HG03521 (cell line): ENCODE measurements around the gene SEC62.
A peak's percentile ranks its signal among the peaks of the same experiment; 100 is the strongest.

Experiments used
- ATAC-seq: cut with Tn5 transposase; IDR thresholded peaks from one replicate; pipeline ENCODE4 v1.9.1; 2021; ENCODE audit warnings: mild to moderate bottlenecking, moderate library complexity; ENCODE audit not compliant: unreplicated experiment

The SEC62 gene

GRCh38 chr3:169966951-169967915, 626 bp downstream of the SEC62 start:
- peak; percentile 30 for ATAC-seq

- no peak for ATAC-seq
These were observed 1.7 kb downstream of the SEC62 start for GRCh38 chr3:169968224-169968885.

- no peak for ATAC-seq
These were observed 2.8 kb downstream of the SEC62 start for GRCh38 chr3:169969174-169970095.

GRCh38 chr3:169970847-169971246, 4.2 kb downstream of the SEC62 start:
- ATAC-seq: no peak

DNA sequence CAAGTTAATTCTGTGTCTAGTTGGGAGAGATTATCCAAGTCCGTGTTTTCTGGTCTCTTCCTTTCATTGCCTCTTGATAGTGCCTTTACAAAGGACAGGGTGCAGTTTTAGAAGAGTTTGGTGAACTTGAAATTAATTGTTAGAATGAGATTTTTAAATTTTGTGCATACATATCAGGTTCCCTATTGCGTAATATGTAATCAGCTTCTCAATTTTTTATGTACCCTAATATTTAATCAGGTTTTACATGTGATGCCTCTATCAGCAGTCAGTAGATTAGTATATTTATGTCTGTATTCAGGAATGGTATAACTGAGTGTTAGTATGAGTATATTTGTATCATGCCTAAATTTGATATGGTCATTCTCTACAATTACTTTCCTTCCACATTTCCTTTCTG, 4.9 kb downstream of the SEC62 start:
- ATAC-seq: no peak

GRCh38 chr3:169980055-169980454, 13.4 kb downstream of the SEC62 start:
- no peak for ATAC-seq

GRCh38 chr3:169984292-169984691, 17.7 kb downstream of the SEC62 start:
- ATAC-seq: no peak

DNA sequence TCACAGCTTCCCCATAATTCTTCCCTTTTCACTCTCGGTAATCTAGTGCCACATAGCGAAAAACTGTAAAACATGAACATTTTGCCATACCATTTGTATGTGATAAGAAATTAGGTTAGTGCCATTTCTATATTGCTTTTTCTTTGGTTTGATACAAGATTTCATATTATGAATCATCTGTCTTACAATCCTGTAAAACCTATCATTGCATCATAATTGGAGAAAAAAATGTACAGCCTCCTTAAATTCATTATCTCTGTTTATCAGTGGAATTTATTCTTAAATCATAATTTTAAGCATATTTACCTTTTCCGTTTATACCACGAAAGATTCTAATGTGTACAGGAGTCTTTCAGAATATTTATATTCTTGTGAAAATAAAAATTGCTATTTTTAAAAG, 23.8 kb downstream of the SEC62 start:
- ATAC-seq: no peak

DNA sequence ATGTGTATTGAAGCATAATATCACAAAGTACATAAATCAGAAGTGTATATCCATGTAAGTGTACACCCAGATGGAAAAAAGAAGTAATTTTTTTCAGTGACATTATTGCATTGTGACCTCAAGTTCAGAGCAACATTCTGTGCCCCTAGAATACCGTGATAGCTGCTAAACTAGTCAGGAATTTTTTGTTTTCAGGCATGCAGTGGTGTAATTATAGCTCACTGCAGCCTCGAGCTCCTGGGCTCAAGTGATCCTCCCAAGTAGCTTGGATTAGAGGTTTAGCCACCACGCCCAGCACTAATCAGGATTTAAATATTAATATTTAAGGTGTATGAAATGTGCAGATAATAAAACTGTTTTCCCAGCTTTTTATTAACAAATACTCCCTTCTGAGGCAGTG, 25.5 kb downstream of the SEC62 start:
- ATAC-seq: no peak

DNA sequence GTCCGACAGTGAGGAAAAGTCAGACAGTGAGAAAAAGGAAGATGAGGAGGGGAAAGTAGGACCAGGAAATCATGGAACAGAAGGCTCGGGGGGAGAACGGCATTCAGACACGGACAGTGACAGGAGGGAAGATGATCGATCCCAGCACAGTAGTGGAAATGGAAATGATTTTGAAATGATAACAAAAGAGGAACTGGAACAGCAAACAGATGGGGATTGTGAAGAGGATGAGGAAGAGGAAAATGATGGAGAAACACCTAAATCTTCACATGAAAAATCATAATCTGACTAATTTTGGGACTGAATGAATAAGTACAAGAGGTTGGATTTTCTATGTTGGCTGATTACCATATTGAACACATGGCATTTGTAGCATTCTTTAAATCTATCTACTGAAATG, 26.2 kb downstream of the SEC62 start:
- no peak for ATAC-seq

DNA sequence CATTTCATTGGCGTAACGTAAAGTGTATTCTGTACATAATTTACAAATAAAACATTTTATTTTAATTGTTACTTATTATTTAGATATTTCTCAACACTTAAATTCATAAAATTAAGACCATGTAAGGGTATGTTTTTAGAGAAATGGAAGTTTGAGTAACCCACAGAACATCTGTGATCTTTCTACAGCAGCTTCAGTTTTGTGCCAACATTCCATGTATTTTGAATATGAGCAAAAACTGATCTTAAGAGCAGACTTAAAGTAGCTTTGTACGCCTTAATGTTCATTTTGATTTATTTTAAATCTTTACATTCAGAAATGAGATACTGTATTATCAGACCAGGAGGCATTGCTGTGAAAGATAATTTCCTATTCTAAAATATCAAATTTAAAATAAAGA, 27.2 kb downstream of the SEC62 start:
- no peak for ATAC-seq

GRCh38 chr3:169996063-169996462, 29.5 kb downstream of the SEC62 start:
- no peak for ATAC-seq

- ATAC-seq: peak; percentile 28
These were observed 32.1 kb downstream of the SEC62 start for GRCh38 chr3:169998668-169999131.

DNA sequence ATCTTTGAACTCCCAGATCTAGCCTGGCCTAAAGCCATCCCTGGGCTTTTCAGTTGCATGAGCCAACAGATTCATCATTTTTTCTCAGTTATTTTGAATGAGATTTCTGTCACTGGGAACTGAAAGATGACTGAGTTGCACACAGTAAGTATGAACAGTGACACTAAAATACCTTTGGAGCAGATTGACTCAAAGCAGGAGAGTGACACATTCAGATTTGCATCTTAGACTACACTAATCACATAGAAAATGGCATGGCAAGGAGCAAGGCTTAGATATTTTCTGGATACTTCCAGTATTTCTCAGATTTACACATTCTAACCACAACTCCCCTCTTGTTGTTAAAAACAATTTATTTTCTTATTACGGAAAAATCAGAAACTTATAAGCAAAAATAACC, 32.8 kb downstream of the SEC62 start:
- ATAC-seq: peak; percentile 65

- ATAC-seq: no peak
These were observed 33.4 kb downstream of the SEC62 start for GRCh38 chr3:170000051-170000450.

- ATAC-seq: no peak
These were observed 35.6 kb downstream of the SEC62 start for GRCh38 chr3:170002231-170002630.

GRCh38 chr3:170002879-170003278, 36.3 kb downstream of the SEC62 start:
- no peak for ATAC-seq

DNA sequence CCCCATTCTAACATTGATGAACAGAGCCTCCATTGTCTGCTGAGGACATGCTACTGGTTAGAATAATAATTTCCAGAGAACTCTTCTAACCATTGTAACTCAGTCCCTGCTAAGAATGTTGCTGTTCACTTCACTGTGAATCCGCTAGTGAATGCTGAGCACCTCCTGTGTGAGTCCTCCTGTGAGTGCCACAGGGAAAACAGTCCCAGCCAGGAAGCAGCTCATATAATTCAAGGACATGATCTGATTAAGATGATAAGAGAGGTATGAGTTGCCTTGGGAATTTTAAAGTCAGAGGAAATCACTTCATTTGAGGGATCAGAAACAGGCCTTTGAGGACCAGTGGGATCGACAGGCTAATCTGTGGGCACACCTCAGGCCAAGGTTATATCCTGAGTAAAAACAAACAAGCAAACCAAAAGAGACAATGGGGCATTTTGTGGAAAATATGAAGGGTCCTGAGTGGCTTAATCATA, 37.3 kb downstream of the SEC62 start:
- no peak for ATAC-seq

DNA sequence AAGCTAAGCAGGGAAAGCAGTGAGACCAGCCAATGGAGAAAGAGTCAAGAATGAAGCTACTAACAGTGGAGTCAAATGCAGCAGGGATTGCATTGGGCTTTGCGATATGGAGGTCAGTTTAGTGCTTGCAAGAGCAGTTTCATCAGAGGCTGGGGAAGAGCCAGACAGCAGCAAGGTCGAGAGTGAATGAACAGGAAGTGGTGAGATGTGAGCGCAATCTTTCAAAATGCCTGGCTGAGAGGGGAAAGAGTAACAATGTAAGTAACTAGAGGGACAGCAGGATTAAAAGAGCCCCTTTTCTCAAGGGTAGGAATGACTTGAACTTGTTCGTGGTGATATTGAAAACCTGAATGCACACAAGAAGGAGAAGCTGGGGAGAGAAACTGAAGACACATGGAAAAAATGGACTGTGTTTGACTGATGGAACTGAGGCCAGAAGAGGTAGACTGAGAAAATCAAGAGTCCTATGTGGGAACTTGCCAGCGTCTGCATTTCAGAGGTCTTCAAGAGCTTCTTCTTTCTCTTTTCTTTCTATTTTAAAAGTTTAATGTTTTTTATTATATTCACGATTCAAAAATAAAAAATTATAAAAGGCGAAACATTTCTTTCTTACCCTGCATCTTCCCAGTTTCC, 40.5 kb downstream of the SEC62 start:
- peak; percentile 61 for ATAC-seq

DNA sequence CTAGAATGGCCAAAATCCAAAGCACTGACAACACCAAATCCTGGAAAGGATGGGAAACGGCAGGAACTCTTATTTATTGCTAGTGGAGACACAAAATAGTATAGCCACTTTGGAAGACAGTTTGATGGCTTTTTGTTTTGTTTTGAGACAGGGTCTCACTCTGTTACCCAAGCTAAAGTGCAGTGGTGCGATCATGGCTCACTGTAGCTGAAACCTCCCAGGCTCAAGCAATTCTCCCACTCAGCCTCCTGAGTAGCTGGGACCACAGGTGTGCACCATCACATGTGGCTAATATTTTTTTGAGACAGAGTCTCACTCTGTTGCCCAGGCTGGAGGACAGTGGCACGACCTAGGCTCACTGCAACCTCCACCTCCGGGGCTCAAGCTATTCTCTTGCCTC, 43.9 kb downstream of the SEC62 start:
- no peak for ATAC-seq
